B cell (primary cell): ENCODE data around the gene DYNLRB2.

Experiments used
- EZH2 ChIP-seq: IDR thresholded peaks from 2 replicates; pipeline ENCODE4 v1.6.1; 2012; ENCODE audit warnings: borderline replicate concordance, low read depth, mild to moderate bottlenecking, moderate library complexity, low read length; ENCODE audit not compliant: insufficient read depth, poor library complexity, severe bottlenecking
- TF ChIP-seq, protein P1 (sequence below): fragments of 200-600 bp; IDR thresholded peaks from one replicate; pipeline ENCODE4 v1.8.0; 2022; ENCODE audit warnings: antibody characterized with exemption, mild to moderate bottlenecking

DNA sequence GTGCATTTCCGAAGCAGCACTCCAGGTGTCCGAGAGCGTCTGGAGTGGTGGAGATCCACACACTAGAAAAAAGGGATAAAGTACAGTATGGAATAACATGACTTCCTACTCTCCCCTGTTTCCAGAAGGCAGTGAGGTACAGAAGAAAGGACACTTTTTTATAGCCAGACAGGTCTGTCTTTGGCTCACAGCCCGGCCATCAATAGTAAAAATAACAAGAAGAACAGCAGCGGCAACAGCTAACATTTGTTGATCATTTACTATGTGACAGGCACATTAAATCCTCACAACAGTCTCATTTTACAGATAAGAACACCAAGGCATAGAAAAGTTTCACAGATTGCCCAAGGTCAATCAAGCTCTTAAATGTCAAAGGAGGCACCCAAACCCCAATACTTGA is 16.2 kb downstream of the DYNLRB2 start:
- TF ChIP-seq, protein P1, sequence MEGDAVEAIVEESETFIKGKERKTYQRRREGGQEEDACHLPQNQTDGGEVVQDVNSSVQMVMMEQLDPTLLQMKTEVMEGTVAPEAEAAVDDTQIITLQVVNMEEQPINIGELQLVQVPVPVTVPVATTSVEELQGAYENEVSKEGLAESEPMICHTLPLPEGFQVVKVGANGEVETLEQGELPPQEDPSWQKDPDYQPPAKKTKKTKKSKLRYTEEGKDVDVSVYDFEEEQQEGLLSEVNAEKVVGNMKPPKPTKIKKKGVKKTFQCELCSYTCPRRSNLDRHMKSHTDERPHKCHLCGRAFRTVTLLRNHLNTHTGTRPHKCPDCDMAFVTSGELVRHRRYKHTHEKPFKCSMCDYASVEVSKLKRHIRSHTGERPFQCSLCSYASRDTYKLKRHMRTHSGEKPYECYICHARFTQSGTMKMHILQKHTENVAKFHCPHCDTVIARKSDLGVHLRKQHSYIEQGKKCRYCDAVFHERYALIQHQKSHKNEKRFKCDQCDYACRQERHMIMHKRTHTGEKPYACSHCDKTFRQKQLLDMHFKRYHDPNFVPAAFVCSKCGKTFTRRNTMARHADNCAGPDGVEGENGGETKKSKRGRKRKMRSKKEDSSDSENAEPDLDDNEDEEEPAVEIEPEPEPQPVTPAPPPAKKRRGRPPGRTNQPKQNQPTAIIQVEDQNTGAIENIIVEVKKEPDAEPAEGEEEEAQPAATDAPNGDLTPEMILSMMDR: no peak
- no peak for TF ChIP-seq EZH2
